ENCODE data around the gene LMBR1L.
"Not testable (repeated sequence)": the region's sequence is repeated elsewhere in the genome, so short reads cannot be mapped to it uniquely, and the experiment has no call there.

Gene LMBR1L, protein sequence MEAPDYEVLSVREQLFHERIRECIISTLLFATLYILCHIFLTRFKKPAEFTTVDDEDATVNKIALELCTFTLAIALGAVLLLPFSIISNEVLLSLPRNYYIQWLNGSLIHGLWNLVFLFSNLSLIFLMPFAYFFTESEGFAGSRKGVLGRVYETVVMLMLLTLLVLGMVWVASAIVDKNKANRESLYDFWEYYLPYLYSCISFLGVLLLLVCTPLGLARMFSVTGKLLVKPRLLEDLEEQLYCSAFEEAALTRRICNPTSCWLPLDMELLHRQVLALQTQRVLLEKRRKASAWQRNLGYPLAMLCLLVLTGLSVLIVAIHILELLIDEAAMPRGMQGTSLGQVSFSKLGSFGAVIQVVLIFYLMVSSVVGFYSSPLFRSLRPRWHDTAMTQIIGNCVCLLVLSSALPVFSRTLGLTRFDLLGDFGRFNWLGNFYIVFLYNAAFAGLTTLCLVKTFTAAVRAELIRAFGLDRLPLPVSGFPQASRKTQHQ

DNA sequence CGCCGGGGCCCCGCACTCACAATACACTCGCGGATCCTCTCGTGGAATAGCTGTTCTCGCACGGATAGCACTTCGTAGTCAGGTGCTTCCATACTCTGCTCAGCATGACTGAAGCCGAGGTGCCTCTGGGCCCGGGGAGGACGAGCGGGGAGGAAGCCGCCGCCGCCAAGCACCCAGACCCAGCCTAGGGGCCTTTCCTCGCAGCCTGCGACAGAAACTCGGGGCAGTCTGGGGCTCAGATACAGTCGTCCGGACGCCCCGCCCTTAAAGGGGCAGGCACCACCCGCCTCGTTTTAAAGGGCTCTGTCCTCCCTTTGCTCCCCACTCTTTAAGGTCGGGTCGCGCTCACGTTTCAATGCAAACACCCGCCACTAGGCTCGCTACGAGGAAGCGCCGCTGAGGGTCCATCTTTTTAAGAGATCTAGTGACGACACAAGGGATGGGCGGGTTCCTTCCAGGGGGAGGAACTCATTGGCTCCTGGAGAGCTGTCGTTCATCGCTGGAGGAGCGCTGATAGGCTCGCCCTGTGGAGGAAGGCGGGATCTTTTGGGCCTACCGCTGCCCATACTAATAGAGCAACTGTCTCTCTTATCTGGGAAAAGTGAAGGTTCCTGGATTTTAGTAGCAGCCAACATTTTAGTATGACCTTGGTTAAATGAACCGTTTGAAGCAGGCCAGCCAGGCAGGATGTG, at the start of gene LMBR1L:
TSS of gene LMBR1L (minus strand) at position 384 of the 692 bp plus-strand sequence. CDS start at position 92, 292 bp downstream.
- peak; percentile 99 for DNase-seq

GRCh38 chr12:49160399-49160798, 49.8 kb upstream of the LMBR1L start:
- DNase-seq: peak; percentile 51

- no peak for DNase-seq
Measured at GRCh38 chr12:49154221-49154620, 43.6 kb upstream of the LMBR1L start.

DNA sequence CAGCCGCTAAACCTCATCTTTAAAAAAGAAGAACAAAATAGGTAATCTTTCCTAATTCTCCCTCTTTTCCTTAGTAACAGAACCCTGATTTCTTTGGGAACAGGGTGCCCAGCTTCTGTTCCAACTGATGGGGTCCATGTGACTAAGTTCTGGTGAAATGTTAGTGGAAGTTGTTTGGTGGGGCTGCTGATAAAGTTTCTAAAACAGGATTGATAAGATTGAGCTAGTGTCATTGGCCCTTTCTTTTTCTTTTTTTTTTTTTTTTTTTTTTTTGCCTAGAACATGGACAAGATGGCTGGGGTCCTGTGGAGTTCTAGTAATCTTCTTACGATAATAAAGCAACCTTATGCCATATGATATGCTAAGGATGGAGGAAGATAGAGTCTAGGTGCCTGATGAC, 36.7 kb upstream of the LMBR1L start:
- DNase-seq: no peak

DNA sequence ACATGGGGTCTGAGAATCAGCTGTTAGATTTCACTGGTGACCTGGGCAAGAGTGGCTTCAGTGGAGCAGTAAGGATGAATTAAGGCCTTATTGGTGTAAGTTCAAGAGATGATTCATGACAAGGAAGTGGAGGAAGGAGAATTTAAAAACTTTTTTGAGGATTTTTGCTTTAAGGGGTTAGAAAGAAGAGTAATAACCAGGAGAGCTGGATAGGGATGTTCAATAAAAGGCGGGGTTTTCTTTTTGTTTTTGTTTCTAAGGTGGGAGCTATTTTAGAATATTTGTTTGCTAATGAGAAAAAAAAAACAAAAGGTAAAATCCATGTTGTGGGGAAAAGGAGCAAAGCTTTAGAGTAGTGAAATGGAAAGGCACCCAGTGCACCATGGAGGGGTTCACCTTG, 35.8 kb upstream of the LMBR1L start:
- DNase-seq: no peak

DNA sequence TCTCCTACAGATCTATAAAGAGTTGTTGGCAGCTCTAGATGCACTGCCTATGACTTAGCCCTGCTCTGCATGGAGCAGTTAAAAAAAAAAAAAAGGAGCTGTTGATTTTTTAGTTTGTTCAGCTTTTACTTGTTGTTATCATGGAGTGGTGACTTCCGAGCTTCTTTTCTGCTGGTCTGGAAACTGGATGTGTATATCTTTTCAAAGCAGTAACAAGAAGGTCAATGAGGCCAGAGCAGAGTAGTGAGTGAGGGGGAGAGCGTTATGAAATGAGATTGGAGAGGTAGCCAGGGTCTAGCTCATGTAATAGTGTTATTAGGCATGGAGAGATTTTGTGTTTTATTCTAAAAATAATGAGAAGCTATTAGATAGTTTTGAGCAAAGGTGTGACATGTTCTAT, 33.7 kb upstream of the LMBR1L start:
- no peak for DNase-seq

GRCh38 chr12:49138999-49139398, 28.4 kb upstream of the LMBR1L start:
- DNase-seq: no peak

- DNase-seq: peak; percentile 95
Measured at GRCh38 chr12:49138587-49138986, 27.9 kb upstream of the LMBR1L start.

DNA sequence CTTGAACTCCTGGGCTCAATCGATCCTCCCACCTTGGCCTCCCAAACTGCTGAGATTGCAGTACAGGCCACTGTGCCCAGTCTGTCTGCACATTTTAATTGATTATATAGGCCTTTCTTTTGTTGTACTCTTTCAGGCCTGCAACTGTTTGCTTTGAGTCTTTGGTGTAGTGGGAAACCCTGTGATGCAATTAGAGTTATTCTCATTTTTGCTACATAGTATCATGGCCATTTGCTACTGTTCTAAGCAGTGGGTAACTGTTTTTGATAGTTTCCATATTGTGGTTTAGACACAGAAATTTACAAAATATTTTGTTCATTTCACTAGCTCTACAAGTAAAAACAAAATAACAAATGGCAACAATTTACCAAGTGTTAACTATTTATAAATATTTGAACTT, 26.8 kb upstream of the LMBR1L start:
- DNase-seq: no peak

DNA sequence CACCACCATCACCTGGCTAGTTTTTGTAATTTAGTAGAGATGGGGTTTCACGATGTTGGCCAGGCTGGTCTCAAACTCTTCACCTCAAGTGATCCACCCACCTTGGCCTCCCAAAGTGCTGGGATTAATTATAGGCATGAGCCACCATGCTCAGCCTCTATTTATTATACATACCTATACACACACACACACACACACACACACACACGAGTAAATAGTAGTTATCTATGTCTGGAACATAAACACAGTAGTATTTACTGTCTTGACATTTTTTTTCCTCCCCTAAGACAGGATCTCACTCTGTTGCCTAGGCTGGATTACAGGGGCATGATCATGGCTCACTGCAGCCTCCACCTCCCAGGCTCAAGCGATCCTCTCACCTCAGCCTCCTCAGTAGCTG, 26.4 kb upstream of the LMBR1L start:
- not testable (repeated sequence) for DNase-seq

DNA sequence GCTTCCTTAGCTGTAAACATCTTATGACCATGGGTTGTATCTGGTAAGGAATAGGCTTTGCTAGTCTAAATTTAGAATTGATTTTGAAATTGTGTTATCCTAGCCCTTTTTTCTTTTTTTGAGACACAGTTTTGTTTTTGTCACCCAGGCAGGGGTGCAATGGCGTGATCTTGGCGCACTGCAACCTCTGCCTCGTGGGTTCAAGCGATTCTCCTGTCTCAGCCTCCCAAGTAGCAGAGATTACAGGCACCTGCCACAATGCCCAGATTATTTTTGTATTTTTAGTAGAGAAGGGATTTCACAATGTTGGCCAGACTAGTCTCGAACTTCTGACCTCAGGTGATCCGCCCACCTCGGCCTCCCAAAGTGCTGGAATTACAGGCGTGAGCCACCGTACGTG, 22.9 kb upstream of the LMBR1L start:
- DNase-seq: no peak

DNA sequence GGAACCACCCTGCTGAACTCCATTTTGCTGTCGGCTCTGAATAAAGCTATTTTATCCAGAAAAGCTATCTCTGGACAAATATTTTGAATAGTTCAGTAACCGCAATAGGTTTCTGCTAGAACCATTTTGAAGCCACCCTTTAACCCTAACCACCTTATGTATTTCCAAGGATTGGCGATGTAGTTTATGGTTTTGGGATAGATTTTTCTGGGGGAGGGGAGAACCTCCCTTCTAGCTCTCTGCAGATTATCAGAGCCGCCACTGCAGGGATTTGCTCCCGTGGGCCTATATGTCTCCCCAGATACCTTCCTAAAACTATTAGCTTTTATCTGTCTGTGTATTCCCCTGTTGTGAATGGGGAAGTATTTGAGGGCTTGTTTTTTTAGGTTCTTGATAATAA, 22.4 kb upstream of the LMBR1L start:
- peak; percentile 52 for DNase-seq

DNA sequence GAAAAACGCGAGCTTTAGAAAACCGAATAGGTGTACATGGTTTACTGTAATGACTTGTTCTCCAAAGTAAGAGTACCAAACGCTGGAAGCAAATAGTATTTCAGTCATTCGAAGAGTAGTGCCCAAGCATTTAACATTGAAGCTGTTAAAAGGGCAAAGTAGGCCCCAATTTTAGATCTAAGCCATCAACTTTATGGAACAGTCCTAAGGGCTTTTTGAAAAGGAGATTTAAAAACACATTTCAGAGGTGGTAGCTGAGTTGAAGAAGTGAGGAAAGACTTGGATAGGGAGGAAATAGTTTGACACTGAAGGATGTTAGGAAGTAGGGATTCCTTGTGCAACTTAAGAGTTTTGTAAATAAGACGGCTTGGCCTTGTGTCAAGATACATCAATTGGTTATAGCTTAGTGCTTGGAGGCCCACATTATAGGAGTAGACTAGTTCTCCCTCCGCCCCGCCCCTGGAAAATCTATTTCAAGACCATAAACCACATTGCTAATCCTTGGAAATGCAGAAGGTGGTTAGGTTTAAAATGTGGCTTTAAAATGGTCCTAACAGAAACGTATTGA, 21.3 kb upstream of the LMBR1L start:
- DNase-seq: peak; percentile 84

GRCh38 chr12:49131051-49131893, 20.6 kb upstream of the LMBR1L start, which contains the start of gene TUBA1B:
Gene TUBA1B (minus strand): TSS chr12:49131395. CDS start chr12:49131300, 95 bp downstream.
- peak; percentile 95 for DNase-seq

DNA sequence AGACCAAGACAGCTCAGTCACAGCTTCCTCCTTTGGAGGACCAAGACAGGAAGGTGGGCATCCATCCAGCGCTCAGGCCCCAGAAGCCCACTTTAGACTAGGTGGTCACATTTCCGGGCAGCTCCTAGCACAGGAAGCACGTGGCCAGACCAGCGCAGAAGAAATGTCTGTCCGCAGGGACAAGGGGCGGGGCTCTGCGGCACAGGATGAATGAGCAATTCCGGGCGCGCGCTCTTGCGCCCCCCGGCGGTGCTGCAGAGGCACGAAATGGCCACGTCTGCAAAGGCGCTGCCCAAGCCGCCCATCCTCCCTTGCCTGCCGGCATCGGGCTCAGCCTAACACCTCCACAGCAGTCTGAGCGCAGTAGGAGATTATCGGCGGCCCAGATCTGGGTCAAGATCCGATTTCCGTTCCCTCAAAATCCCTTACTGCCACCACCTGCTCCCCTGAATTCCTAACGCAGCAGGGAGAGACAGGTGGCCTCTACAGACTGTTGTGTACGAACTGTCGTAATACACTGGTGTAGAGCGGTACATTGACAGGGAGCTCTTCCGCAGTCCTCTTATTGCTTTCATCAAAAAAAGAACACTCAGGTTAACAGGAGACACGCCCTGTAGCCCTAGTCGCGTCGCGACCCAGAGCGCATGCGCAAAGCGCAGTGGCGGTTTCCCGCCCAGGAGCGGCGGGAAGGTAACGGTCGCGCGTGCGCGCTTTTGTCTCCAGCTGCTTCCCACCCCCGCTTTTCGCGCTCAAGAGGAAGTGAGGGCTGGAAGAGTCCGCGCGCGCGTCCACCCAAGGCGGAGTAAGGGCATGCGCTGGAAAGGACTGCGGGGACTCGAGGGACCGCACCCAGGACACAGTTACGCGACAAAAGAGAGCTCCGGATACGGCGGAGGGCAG, 19.8 kb upstream of the LMBR1L start:
- DNase-seq: peak; percentile 97

GRCh38 chr12:49129332-49130150, 18.9 kb upstream of the LMBR1L start:
- no peak for DNase-seq

DNA sequence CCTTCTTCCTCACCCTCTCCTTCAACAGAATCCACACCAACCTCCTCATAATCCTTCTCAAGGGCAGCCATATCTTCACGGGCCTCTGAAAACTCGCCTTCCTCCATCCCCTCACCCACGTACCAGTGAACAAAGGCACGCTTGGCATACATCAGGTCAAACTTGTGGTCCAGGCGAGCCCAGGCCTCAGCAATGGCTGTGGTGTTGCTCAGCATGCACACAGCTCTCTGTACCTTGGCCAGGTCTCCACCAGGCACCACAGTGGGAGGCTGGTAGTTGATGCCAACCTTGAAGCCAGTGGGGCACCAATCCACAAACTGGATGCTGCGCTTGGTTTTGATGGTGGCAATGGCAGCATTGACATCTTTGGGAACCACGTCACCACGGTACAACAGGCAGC, 17.3 kb upstream of the LMBR1L start:
- DNase-seq: not testable (repeated sequence)

GRCh38 chr12:49126852-49127763, 16.5 kb upstream of the LMBR1L start:
- DNase-seq: peak; percentile 42

DNA sequence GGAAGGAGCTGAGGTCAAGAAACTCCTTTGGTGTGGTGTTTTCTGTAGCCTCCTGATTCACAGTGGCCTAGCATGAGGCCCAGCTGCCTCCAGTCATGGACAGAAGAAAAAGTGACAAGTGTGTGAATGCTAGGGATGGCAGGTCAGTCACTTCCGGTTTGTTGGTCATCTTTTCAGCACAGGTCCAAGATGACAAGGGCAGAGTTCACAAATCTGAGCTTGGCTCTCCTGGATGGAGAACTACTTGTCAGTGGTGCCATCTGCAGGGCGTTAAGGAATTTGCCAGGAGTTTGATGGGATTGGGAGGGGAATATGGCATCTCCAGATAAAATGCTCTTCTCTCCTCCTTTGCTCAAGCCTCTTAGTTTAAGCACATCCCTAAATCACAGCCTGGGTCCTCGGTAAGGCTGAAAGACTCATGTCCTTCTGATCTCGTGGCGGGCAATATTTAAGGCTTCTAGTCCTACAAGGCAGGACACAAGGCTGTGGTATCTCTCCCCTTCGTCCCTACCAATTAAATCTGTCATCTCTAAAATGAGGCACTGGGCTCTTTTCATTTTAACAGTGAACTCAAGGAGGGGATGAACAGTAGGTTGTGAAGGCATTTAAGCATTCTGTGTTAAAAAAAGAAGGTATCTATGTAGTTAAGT, 10.5 kb upstream of the LMBR1L start:
- DNase-seq: peak; percentile 72
